Transverse colon (tissue), 4 donors: ENCODE results near the gene HDX.

Experiments
- CTCF ChIP-seq, 5 experiments: fragments of 200-600 bp in 3 of 5; fragments of 450-650 bp in 2 of 5; sonication (generic) in 3 of 5; IDR thresholded peaks; 1 replicate in 2 of 5; 2 replicates in 3 of 5; pipeline ENCODE4 v1.5.1; 2016 to 2017; ENCODE audit warnings: antibody characterized with exemption in 5 of 5, inconsistent platforms in 3 of 5, mild to moderate bottlenecking in 2 of 5, moderate library complexity in 1 of 5
- EP300 ChIP-seq: sonication (generic); formaldehyde crosslinking; IDR thresholded peaks from one replicate; pipeline ENCODE4 v1.6.1; 2017; ENCODE audit warnings: antibody characterized with exemption, low read depth
- POLR2AphosphoS5 ChIP-seq, 3 donors: sonication (generic); formaldehyde crosslinking; IDR thresholded peaks; one replicate each; pipeline ENCODE4 v1.6.1; 2016; ENCODE audit warnings: antibody characterized with exemption in 3 of 3

GRCh38 chrX:84362184-84362838 is 139.9 kb downstream of the HDX start:
- TF ChIP-seq CTCF (IDR thresholded peaks at IDR 0.05) (no peak), EP300 (no peak), POLR2AphosphoS5 (IDR thresholded peaks at IDR 0.05) (no peak)
